HG03442 (cell line): ENCODE measurements around the gene ATP1B2.

Experiments used
- ATAC-seq: cut with Tn5 transposase; IDR thresholded peaks from one replicate; pipeline ENCODE4 v1.9.1; 2021; ENCODE audit warnings: mild to moderate bottlenecking, moderate library complexity; ENCODE audit not compliant: unreplicated experiment

ATP1B2 gene

DNA sequence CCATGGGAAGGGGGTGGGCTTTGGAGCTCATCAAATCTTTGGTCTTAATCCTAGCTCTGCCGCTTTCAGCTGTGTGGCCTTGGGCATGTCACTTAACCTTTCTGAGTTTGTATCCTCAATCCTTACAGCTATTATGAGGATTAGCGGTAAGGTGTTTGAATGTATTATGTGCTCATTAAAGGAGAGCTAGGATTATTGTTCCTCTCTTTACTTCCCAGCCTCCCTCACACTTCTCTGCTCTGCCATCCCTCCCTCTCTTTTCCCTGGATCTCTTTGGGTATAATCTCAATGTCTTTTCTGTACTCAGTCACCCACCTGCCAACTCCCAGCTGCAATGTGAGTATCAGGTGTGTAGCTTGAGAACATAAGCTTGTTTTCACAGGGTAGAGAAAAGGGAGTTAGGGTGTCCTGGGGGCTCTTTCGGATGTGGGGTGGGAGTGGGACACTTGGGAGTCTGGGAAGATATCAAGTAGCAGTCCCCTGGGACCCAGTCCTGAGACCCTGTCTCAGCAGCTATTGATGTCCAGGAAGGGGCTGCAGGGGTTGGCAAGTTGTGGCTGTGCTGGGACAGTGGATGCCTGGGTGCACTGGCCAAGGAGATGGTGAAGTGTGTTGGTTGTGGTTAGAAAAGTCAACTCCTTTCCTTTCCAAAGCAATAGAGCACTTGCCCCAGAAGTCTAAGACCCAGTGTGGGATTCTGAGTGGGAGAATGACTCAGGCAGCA is 56.1 kb downstream of the ATP1B2 start:
- ATAC-seq: no peak
